ENCODE results near the gene PTCH1.
A peak's percentile ranks its signal among the peaks of the same experiment; 100 is the strongest.

The PTCH1 gene

DNA sequence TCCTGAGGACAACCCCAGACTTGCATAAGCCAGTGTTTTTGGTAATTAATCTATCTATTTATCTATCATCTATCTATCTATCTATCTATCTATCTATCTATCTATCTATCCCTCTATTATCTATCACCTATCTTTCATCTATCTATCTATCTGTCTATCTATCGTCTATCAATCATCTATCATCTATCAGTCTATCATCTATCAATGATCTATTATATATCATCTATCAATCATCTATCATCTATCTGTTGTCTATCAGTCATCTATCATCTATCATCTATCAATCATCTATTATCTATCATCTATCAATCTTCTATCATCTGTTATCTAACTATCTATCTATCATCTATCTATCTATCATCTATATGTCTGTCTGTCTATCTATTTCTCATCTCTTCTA is 85.5 kb downstream of the PTCH1 start:
- peaks cover 8% of the 10 kb centered on the region for H3K27me3 Mint-ChIP-seq
- ATAC-seq: no peak
- H3K4me1 Mint-ChIP-seq: peaks cover 17% of the 10 kb centered on the region
- no peak for DNase-seq
- H3K4me3 Mint-ChIP-seq: no peak overlapping the region
- no peak overlapping the region for H3K27ac Mint-ChIP-seq
- peaks cover 13 to 15% of the 10 kb centered on the region in 2 donors for H3K9me3 Mint-ChIP-seq

DNA sequence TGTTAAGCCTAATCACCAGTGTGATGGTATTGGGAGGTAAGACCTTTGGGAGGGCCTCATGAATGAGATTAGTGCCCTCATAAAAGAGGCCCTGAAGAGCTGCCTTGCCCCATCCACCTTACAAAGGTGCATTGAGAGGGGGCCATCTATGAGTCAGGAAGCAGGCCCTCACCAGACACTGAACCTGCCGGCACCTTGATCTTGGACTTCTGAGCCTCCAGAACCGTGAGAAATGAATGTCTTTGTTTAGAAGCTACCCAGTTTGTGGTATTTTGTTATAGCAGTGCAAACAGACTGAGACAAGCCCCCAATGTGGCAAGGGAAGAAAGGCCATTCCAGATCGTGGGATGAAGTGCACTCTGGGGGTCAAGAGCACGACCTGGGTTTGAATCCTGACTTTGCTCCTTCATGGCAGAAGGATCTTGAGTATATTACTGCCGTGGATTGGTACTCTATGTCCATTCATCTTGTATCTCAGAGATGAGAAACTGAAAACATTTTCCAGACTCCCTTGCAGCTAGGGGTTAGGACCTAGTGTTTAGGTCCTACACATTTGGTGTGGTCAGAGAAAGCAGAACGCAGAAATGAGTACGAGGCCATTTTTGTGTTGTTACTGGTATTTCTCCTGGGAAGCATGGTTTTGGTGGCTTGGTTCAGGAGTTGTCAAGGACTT is 86.7 kb downstream of the PTCH1 start:
- no peak overlapping the region for H3K4me3 Mint-ChIP-seq
- H3K4me1 Mint-ChIP-seq: peaks cover 23% of the 10 kb centered on the region
- ATAC-seq (no peak), DNase-seq (no peak)
- peaks cover 13 to 15% of the 10 kb centered on the region in 2 donors for H3K9me3 Mint-ChIP-seq
- no peak overlapping the region for H3K27ac Mint-ChIP-seq
- peaks cover 8% of the 10 kb centered on the region for H3K27me3 Mint-ChIP-seq

DNA sequence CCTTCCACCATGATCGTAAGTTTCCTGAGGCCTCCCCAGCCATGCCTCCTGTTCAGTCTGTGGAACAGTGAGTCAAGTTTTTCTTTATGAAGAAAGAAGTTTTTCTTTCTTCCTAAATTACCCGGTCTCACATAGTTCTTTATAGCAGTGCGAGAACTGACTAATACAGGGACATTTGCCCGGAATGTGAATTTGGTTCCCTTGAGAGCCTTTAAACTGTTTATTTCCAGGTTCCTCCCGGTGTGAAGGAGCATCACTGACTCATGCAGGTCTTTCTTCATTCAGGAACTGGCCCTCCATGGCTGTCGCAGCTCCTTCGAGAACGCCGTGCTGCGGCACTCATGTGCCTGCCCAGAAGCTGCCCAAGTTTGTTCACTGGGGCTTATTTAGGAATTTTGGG is 87.7 kb downstream of the PTCH1 start:
- ATAC-seq: no peak
- no peak overlapping the region for H3K27ac Mint-ChIP-seq
- H3K4me3 Mint-ChIP-seq: no peak overlapping the region
- peaks cover 3% of the 10 kb centered on the region for H3K27me3 Mint-ChIP-seq
- H3K9me3 Mint-ChIP-seq: peaks cover 7 to 9% of the 10 kb centered on the region in 2 donors
- no peak for DNase-seq
- H3K4me1 Mint-ChIP-seq: peaks cover 14% of the 10 kb centered on the region

DNA sequence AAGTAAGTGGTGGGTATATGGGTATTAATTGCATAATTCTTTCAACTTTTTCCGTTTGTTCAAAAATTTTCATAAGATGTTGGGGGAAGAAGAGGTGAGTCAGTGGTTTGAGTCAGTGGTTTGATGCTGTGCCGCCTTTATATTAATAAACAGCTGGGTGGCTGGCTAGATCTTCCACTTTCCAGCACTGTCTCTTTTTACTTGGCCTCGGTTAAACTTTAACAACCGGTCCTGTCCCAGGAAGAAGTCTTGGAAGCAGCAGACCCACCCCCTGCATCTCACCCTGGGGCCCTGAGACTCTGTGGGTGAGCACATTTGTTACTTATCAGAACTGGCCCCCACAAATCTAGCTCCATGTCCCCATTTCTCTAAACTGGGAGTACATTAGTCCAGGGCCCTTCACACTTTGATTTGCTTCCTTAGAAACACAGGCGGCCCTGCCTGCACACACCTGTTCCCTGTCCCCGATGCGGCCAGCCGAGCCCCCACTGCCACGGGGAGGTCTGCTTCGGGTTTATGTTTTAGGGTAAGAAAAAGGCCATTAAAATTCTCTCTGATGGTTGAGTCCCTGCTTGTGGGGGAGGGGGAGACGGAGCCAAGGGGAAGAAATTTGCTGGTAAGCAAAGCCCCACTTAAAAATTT is 90.7 kb downstream of the PTCH1 start:
- DNase-seq (peak in 1 of 2 donors; percentile 8), ATAC-seq (peak; percentile 30)
- Mint-ChIP-seq H3K27me3 (no peaks in the 10 kb centered on the region), H3K4me3 (peak overlapping the region; percentile 86 to 88), H3K9me3 (peaks cover 27 to 33% of the 10 kb centered on the region in 2 donors), H3K4me1 (peaks cover 12% of the 10 kb centered on the region), H3K27ac (peak overlapping the region; percentile 83 to 87)

DNA sequence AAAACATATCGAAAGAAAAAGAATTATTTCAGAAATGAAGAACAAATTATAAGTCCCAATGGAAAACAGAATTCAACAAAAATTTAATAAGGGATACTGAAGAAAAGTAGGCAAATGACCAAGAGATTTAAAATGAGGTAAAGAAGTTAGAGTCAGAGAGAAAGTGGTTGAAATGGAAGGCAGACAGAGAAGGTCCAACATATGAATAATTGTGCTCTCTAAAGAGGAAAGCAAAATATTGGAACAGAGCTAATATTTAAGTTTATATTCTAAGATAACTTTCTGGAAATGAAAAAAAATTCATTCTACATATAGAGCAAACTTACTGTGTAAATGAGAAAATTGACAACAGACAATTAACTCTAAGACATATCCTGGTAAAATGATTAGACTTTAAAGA is 94.1 kb downstream of the PTCH1 start:
- Mint-ChIP-seq H3K4me1 (peaks cover 19% of the 10 kb centered on the region), H3K4me3 (no peak overlapping the region), H3K27me3 (no peaks in the 10 kb centered on the region), H3K9me3 (peaks cover 22 to 27% of the 10 kb centered on the region in 2 donors), H3K27ac (no peak overlapping the region)
- ATAC-seq (no peak), DNase-seq (no peak)

DNA sequence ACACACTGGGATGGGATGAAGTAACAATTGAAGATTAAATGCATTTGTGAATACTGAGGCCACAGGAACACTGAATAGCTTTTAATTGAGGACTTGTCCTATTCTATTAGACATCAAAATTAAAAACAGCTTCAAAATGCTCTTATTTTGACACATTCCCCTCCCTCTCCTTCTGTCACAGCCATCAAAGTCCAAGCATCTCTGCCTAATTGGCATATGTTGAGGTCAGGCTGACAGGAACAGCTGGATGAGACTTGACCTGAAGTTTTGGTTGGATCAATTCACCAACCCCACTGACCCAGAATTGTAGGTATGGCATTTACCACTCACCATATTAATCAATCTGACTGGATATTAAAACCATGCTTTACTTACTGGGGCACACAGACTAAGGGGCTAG is 96.3 kb downstream of the PTCH1 start:
- H3K9me3 Mint-ChIP-seq: peaks cover 22 to 27% of the 10 kb centered on the region in 2 donors
- H3K4me1 Mint-ChIP-seq: peaks cover 10% of the 10 kb centered on the region
- peaks cover 8% of the 10 kb centered on the region for H3K27me3 Mint-ChIP-seq

DNA sequence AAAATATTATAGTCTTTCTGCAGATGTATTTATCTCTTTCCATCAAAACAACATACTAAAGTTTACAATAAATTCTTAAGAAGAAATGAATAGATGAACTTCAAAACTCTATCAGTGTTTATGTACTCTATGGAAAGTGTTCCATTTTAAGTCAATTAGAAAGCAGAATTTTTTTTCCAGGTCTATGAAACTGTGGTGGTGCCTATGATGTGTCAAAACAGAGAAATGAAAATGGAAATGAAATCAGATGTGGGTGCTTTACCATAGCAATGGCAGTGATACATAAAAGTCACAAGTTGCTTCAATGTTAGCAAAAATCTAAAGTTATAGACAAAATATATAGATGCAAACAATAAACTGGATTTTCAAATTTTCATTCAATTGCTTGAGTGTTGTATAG is 97.3 kb downstream of the PTCH1 start:
- ATAC-seq: peak; percentile 42
- peaks cover 8% of the 10 kb centered on the region for H3K27me3 Mint-ChIP-seq
- no peak overlapping the region for H3K4me3 Mint-ChIP-seq

More for the DNA sequence above, 96.3 kb downstream of the PTCH1 start:
- no peak overlapping the region for H3K4me3 Mint-ChIP-seq
- DNase-seq: no peak
- ATAC-seq: no peak
- no peak overlapping the region for H3K27ac Mint-ChIP-seq

DNA sequence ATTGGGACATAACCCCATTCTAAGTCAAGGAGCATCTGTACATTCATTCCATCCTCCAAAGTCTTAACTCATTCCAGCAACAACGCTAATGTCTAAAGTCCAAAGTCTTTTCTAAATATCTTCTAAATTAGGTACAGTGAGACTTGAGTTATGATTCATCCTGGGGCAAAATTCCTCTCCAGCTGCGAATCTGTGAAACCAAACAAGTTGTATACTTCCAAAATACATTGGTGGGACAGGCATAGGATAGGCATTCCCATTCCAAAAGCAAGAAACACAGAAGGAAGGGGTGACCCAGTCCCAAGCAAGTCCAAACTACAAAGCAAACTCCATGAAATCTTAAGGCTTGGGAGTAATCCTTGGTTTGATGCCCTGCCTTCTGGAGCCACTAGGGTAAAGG is 101.6 kb downstream of the PTCH1 start:
- H3K27me3 Mint-ChIP-seq: peaks cover 16% of the 10 kb centered on the region
- peaks cover 18% of the 10 kb centered on the region for H3K4me1 Mint-ChIP-seq
- ATAC-seq (no peak), DNase-seq (no peak)
- H3K4me3 Mint-ChIP-seq: no peak overlapping the region
- H3K27ac Mint-ChIP-seq: no peak overlapping the region
- no peaks in the 10 kb centered on the region for H3K9me3 Mint-ChIP-seq

More for the DNA sequence above, 97.3 kb downstream of the PTCH1 start:
- DNase-seq: no peak
- Mint-ChIP-seq H3K4me1 (peaks cover 7% of the 10 kb centered on the region), H3K9me3 (peaks cover 22 to 27% of the 10 kb centered on the region in 2 donors), H3K27ac (peak overlapping the region in 1 of 2 donors; percentile 49)

DNA sequence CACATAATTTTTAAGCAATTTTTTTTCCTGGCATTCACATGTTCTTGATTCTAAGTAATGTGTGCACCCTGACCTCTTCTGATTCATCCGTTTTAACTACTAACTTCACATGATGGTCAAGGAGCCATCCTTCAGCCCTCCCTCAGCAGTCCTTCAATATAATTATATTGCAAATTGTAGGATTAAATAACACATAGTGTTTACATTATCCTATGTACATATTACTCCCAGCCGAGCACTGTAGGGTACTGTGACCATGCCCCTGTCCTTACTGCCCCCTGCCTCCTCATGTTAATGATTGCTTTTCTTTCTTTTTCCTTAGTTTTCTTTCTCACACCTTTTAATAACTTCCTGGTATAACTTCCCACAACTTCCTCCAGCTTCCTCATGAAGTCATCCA is 103.0 kb downstream of the PTCH1 start:
- Mint-ChIP-seq H3K27ac (no peak overlapping the region), H3K4me1 (peaks cover 17% of the 10 kb centered on the region), H3K4me3 (no peak overlapping the region), H3K9me3 (no peaks in the 10 kb centered on the region), H3K27me3 (peaks cover 16% of the 10 kb centered on the region)
- ATAC-seq: no peak
- no peak for DNase-seq

DNA sequence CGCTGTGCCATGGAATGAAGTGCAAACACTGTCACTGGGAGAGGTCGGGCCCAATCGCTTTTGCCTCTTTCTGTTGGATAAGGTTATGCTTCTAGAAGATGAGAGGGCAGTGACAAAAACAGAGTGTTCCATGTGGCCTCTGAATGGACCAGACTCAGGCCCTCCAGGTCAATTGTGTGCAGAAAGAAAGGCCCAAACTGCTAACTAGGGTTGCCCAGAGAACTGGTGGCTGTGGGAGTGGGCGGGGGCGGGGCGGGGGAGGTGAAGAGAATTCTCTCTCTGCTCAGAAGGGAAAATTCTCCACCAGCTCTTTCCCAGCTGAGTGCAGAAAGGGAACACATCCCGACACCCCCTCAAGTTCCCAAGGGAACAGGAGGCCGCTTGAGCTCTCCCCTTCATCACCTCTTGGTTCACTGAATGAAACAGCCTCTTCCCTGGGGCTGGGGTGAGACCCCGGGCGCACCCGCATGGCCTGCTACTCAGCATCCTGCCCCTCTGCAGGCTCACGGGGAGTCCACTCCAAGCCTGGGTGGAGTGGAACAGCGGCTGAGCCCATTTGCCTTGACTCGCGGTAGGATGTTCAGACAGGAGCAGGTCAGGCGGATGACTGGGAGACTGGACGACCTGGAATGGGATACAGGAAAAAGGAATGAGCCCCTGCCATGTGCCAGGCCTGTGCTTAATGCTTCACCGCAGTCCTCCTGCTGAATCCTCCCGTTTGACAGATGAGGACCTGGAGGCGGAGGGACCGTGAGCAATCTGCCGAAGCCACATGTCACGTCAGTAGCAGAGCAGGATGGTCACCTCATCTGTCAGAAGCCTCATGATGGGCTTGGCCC is 105.5 kb downstream of the PTCH1 start:
- ATAC-seq (no peak), DNase-seq (no peak)
- Mint-ChIP-seq H3K4me1 (peaks cover 17% of the 10 kb centered on the region), H3K4me3 (no peak overlapping the region), H3K27ac (no peak overlapping the region), H3K9me3 (no peaks in the 10 kb centered on the region), H3K27me3 (peaks cover 16% of the 10 kb centered on the region)

DNA sequence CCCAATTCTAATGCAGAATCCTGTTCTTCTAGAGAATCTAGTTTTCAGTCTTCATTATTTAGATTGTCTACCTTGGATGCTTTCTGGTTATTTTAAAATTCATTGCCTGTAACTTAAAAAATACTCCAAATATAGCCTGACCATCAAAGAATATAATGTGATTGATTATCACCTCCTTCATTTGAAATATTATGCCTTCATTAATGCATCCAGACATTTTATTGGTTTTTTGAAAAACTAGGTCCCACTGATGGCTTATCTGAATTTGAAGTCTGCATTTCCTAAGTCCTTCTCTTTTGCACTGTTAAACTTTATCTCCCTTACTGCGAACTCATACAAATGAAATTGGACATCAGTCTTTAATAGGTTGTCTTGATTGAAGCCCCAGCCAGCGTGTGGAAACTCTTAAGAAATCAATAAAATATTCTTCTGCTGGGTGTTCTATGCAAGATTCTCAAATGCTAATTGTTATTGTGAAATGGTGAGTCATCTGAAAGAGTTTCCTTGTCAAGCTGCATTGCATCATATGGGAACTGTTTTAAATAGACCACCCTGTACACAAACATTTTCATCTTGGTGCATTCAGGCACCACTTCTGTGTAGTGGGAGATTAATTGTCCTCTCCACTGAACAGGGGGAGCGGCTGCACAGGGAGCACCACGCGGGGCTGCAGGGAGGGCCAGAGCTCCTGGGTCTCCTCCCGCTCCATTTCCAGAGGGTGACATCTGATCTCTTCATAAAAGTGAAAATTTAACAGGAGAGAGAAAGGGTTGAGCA is 106.9 kb downstream of the PTCH1 start:
- Mint-ChIP-seq H3K27ac (peak overlapping the region; percentile 44 to 95), H3K4me1 (peaks cover 17% of the 10 kb centered on the region), H3K9me3 (no peaks in the 10 kb centered on the region), H3K4me3 (peak overlapping the region in 1 of 2 donors; percentile 44), H3K27me3 (peaks cover 8% of the 10 kb centered on the region)
- DNase-seq (no peak), ATAC-seq (no peak)

DNA sequence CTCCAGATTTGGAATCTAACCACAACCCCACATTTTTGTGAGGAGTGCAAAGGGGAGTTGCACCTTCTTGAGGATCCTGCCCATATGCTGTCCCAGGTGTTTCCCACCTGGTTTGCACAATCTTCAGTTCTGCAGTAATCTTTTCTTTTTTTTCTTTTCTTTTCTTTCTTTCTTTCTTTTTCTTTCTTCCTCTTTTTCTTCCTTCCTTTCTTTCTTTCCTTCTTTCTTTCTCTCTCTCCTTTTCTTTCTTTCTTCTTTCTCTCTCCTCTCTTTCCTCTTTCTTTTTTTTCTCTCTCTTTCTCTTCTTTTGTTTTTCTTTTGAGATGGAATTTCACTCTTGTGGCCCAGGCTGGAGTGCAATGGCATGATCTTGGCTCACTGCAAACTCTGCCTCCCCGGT is 109.2 kb downstream of the PTCH1 start:
- ATAC-seq (no peak), DNase-seq (no peak)
- no peak overlapping the region for H3K4me3 Mint-ChIP-seq
- peaks cover 12% of the 10 kb centered on the region for H3K4me1 Mint-ChIP-seq
- H3K27ac Mint-ChIP-seq: peak overlapping the region; percentile 34 to 36
- H3K27me3 Mint-ChIP-seq: peaks cover 29% of the 10 kb centered on the region
- peaks cover 0 to 7% of the 10 kb centered on the region in 2 donors for H3K9me3 Mint-ChIP-seq

DNA sequence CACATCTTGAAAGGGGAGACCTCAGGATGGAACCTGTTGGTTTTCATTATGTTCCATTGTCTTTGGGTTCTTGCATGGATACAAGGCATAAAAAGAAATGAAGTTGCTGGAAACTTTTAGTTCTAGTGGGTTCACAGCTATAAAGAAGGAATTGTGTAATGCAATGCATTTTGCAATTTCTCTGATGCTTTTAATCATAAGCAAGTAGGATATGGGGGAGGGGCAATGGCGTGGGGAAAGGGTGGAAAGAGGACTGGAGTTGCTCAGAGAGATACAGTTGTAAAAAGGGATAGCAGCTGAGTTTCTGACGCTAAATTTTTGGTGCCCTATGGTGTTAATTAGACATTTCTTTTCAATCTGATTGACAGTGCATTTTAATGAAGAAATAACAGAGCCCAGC is 110.7 kb downstream of the PTCH1 start:
- H3K27ac Mint-ChIP-seq: no peak overlapping the region
- peaks cover 12% of the 10 kb centered on the region for H3K4me1 Mint-ChIP-seq
- H3K4me3 Mint-ChIP-seq: no peak overlapping the region
- ATAC-seq (no peak), DNase-seq (no peak)
- H3K9me3 Mint-ChIP-seq: peaks cover 0 to 7% of the 10 kb centered on the region in 2 donors
- peaks cover 25% of the 10 kb centered on the region for H3K27me3 Mint-ChIP-seq

DNA sequence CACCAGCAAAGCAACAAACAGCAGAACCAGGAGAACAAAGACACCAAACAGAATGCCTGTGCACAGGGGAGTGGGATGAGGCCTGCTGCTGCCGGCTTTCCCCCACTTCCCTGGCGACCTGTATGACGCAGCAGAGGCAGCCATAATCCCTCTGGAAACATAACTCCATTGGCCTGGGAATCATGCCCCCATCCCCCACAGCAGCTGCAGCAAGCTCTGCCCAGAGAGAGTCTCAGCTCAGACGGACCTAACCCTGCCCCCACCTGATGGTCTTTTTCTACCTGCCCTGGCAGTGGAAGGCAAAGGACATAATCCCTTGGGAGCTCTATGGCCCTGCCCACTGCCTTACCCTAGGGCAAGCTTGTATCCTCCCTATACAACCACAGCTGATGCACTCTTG is 117.5 kb downstream of the PTCH1 start:
- no peaks in the 10 kb centered on the region for H3K4me1 Mint-ChIP-seq
- H3K4me3 Mint-ChIP-seq: no peak overlapping the region
- peaks cover 22% of the 10 kb centered on the region for H3K27me3 Mint-ChIP-seq

More for the DNA sequence above, 117.5 kb downstream of the PTCH1 start:
- DNase-seq (no peak), ATAC-seq (no peak)
- H3K9me3 Mint-ChIP-seq: peaks cover 5 to 15% of the 10 kb centered on the region in 2 donors
- H3K27ac Mint-ChIP-seq: no peak overlapping the region

Measured in stimulated activated naive CD8-positive, alpha-beta T cell treated with anti-CD3 and anti-CD28 coated beads, Interleukin-15, amount 100 ng/mL, for 72 hours (primary cell).